Thoracic aorta (tissue), 2 donors: ENCODE results near the gene SZT2. TPM values are rescaled to one million over a fixed set of nuclear protein-coding genes. Genes with fewer than 3 reads are reported as not detected.

Experiments used
- ATAC-seq: fragments of 150-250 bp; one replicate; pipeline ENCODE4 v1.8.0; 2017; ENCODE audit warnings: low read depth; ENCODE audit not compliant: insufficient number of reproducible peaks, low FRiP score
- DNase-seq: peaks from one replicate; pipeline ENCODE4 v3.0.0-alpha.2; 2020; ENCODE audit warnings: low spot score
- H3K27ac ChIP-seq, 2 donors: fragments of 200-600 bp; sonication (generic); 1 replicate in 1 of 2; 2 replicates in 1 of 2; pipeline ENCODE4 v1.5.1; 2016; ENCODE audit warnings: mild to moderate bottlenecking in 2 of 2, moderate library complexity in 2 of 2
- H3K27me3 ChIP-seq: fragments of 200-600 bp; sonication (generic); replicated peaks from 2 replicates; pipeline ENCODE4 v1.6.0; 2016; ENCODE audit warnings: mild to moderate bottlenecking; ENCODE audit not compliant: insufficient read depth
- H3K36me3 ChIP-seq: fragments of 200-600 bp; sonication (generic); one replicate; pipeline ENCODE4 v1.5.1; 2016
- H3K4me1 ChIP-seq, 2 donors: fragments of 200-600 bp; sonication (generic); 1 replicate in 1 of 2; 2 replicates in 1 of 2; pipeline versions ENCODE4 v1.5.1 to v1.6.0; 2016; ENCODE audit warnings: low read depth in 2 of 2, mild to moderate bottlenecking in 1 of 2; ENCODE audit not compliant: control insufficient read depth in 1 of 2
- H3K4me3 ChIP-seq: fragments of 200-600 bp; sonication (generic); 2 replicates; pipeline ENCODE4 v1.5.1; 2016; ENCODE audit warnings: mild to moderate bottlenecking
- H3K9me3 ChIP-seq: fragments of 200-600 bp; sonication (generic); 2 replicates; pipeline ENCODE4 v1.5.1; 2016
- total RNA-seq, 2 donors: library from RNA; depleted of rRNA; stranded (reverse); fragments of >200 nt; gene quantifications; one replicate each; pipeline versions ENCODE4 v1.1.0 to v1.2.3, GENCODE V29; 2016
- TF ChIP-seq, protein P1 (sequence below): fragments of 200-600 bp; sonication (generic); IDR thresholded peaks from one replicate; pipeline ENCODE4 v1.5.1; 2019; ENCODE audit warnings: antibody characterized with exemption

SZT2 gene
- total RNA-seq, 2 donors from 2014 or later, result 50.0 to 65.3 TPM

- TF ChIP-seq, protein P1, sequence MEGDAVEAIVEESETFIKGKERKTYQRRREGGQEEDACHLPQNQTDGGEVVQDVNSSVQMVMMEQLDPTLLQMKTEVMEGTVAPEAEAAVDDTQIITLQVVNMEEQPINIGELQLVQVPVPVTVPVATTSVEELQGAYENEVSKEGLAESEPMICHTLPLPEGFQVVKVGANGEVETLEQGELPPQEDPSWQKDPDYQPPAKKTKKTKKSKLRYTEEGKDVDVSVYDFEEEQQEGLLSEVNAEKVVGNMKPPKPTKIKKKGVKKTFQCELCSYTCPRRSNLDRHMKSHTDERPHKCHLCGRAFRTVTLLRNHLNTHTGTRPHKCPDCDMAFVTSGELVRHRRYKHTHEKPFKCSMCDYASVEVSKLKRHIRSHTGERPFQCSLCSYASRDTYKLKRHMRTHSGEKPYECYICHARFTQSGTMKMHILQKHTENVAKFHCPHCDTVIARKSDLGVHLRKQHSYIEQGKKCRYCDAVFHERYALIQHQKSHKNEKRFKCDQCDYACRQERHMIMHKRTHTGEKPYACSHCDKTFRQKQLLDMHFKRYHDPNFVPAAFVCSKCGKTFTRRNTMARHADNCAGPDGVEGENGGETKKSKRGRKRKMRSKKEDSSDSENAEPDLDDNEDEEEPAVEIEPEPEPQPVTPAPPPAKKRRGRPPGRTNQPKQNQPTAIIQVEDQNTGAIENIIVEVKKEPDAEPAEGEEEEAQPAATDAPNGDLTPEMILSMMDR, result no peak
- H3K27me3 ChIP-seq, result no peaks in the 10 kb centered on the region
- no peaks in the 10 kb centered on the region for H3K9me3 ChIP-seq
- no peak overlapping the region for H3K4me3 ChIP-seq
- peaks cover 41% of the 10 kb centered on the region for H3K36me3 ChIP-seq
- no peak overlapping the region for H3K27ac ChIP-seq
- ATAC-seq, result no peak
- no peak for DNase-seq
- H3K4me1 ChIP-seq, result peaks cover 16 to 22% of the 10 kb centered on the region in 2 donors
These were observed 26.3 kb upstream of the SZT2 start for GRCh38 chr1:43363283-43363934.

DNA sequence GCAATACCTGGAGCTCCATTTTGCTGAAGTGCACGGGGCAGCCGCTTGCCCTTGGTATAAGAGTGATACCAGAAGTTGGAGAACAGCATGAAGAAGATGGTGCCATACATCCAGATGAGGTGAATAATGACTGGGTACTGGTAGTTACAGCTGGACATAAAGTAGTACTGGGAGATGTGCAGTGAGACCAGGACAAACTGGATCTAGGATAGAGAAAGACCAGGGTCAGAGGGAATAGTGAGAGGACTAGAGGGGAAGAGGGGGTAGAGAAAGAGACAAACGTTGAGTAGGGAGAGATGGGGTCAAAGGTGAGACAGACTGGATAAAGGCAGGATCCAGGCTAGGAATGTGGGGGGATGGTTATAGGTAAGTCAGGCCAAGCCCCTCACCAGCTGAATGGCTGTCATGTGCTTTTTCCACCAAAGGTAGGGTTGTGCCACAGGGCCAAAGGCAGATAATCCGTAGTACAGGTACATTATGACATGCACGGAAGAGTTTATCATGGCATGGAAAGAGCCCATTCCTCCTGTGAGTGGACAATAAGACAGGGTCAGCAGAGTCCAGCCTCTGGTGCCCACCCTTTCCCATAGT is 25.7 kb upstream of the SZT2 start:
- TF ChIP-seq, protein P1, result no peak
- no peak overlapping the region for H3K27ac ChIP-seq
- peaks cover 19 to 26% of the 10 kb centered on the region in 2 donors for H3K4me1 ChIP-seq
- H3K27me3 ChIP-seq, result no peaks in the 10 kb centered on the region
- H3K4me3 ChIP-seq, result no peak overlapping the region
- H3K9me3 ChIP-seq, result no peaks in the 10 kb centered on the region
- DNase-seq, result no peak
- H3K36me3 ChIP-seq, result peaks cover 41% of the 10 kb centered on the region
- no peak for ATAC-seq

GRCh38 chr1:43365678-43366077 is 24.0 kb upstream of the SZT2 start:
- no peak for DNase-seq
- peaks cover 41% of the 10 kb centered on the region for H3K36me3 ChIP-seq
- H3K4me3 ChIP-seq, result no peak overlapping the region
- TF ChIP-seq, protein P1, result no peak
- H3K4me1 ChIP-seq, result peaks cover 15 to 23% of the 10 kb centered on the region in 2 donors
- no peaks in the 10 kb centered on the region for H3K27me3 ChIP-seq
- ATAC-seq, result no peak
- H3K27ac ChIP-seq, result peak overlapping the region; percentile 66 to 85
- H3K9me3 ChIP-seq, result no peaks in the 10 kb centered on the region

GRCh38 chr1:43366179-43366578 is 23.5 kb upstream of the SZT2 start:
- H3K27ac ChIP-seq, result peak overlapping the region; percentile 66 to 85
- DNase-seq (no peak), ATAC-seq (no peak)
- TF ChIP-seq, protein P1, result no peak
- peaks cover 15 to 23% of the 10 kb centered on the region in 2 donors for H3K4me1 ChIP-seq
- H3K4me3 ChIP-seq, result peak overlapping the region; percentile 91
- H3K36me3 ChIP-seq, result peaks cover 41% of the 10 kb centered on the region
- no peaks in the 10 kb centered on the region for H3K9me3 ChIP-seq
- H3K27me3 ChIP-seq, result no peaks in the 10 kb centered on the region

DNA sequence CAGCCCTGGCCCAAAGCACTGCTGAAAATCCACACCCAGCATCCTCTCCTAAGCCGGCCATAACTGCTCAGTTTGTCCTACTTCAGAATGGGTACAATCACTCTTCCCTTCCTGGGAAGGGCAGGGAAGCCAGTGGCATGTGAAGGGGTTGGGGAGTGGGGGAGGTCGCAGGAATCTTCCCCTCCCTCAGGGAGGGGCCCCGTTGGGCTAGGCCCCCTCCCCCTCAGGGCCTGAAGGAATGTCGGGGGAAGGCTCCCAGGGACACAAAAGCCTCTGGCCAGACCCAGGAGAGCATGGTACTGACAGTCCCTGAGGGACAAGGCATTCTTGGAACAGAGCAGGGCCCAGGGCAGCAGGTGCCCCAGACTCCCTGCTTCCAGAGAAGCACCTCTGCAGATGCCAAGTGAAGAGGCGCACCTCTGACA is 23.1 kb upstream of the SZT2 start:
- H3K36me3 ChIP-seq, result peaks cover 39% of the 10 kb centered on the region
- DNase-seq (no peak), ATAC-seq (no peak)
- no peaks in the 10 kb centered on the region for H3K9me3 ChIP-seq
- peak overlapping the region; percentile 66 to 85 for H3K27ac ChIP-seq
- peaks cover 15 to 23% of the 10 kb centered on the region in 2 donors for H3K4me1 ChIP-seq
- H3K4me3 ChIP-seq, result peak overlapping the region; percentile 91
- H3K27me3 ChIP-seq, result no peaks in the 10 kb centered on the region
- TF ChIP-seq, protein P1, result no peak
